Measurements from ENCODE around the gene PRKN. TPM values are rescaled to one million over a fixed set of nuclear protein-coding genes. Genes with fewer than 3 reads are reported as not detected.

Gene PRKN
- total RNA-seq, 4 donors from 2014 or later: 4.4 to 669 (median 10.5) TPM

DNA sequence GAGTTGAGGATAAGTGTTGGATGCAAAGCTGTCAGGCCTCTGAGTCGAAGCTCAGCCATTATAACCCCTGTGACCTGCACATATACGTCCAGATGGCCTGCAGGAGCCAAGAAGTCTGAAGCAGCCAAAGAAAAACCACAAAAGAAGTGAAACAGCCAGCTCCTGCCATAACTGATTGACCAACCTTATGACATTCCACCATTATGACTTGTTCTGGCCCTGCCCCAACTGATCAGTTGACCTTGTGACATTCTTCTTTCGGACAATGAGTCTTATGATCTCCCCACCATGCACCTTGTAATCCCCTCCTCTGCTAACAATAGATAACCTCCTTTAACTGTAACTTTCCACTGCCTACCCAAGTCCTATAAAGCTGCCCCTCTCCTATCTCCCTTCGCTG is 1320.0 kb downstream of the PRKN start:
- no peak for DNase-seq
- Histone ChIP-seq H3K36me3 (no peaks in the 10 kb centered on the region), H3K9me3 (peaks cover 0 to 5% (median 0%) of the 10 kb centered on the region in 4 donors), H3K27ac (no peak overlapping the region), H3K27me3 (no peaks in the 10 kb centered on the region), H3K4me1 (no peaks in the 10 kb centered on the region), H3K4me3 (no peak overlapping the region)
- TF ChIP-seq POLR2A (IDR thresholded peaks at IDR 0.05): no peak

DNA sequence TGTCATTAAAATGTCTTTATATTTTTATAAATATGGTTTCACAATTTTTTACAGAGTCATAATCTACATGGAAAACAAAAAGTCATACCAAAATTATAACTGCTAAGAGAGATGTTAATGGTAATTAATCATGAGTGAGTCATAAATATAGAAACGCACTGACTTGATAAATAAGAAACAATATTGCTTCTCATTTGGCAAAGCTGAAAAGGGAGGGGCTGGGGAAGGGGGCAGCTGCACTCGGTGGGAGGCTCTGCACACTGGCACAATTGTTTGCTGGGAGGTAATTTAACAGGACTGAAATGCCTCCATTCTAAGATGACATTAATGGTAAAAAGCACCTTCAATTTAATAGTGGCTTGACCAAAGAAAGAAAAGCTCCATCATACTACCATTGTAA is 1320.5 kb downstream of the PRKN start:
- no peak for DNase-seq
- H3K27me3 ChIP-seq: no peaks in the 10 kb centered on the region
- no peak overlapping the region for H3K27ac ChIP-seq
- H3K36me3 ChIP-seq: no peaks in the 10 kb centered on the region
- no peak overlapping the region for H3K4me3 ChIP-seq
- no peak for TF ChIP-seq POLR2A (IDR thresholded peaks at IDR 0.05)
- TF ChIP-seq, protein P1, sequence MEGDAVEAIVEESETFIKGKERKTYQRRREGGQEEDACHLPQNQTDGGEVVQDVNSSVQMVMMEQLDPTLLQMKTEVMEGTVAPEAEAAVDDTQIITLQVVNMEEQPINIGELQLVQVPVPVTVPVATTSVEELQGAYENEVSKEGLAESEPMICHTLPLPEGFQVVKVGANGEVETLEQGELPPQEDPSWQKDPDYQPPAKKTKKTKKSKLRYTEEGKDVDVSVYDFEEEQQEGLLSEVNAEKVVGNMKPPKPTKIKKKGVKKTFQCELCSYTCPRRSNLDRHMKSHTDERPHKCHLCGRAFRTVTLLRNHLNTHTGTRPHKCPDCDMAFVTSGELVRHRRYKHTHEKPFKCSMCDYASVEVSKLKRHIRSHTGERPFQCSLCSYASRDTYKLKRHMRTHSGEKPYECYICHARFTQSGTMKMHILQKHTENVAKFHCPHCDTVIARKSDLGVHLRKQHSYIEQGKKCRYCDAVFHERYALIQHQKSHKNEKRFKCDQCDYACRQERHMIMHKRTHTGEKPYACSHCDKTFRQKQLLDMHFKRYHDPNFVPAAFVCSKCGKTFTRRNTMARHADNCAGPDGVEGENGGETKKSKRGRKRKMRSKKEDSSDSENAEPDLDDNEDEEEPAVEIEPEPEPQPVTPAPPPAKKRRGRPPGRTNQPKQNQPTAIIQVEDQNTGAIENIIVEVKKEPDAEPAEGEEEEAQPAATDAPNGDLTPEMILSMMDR (IDR thresholded peaks at IDR 0.05): no peak
- H3K9me3 ChIP-seq: peaks cover 0 to 5% (median 0%) of the 10 kb centered on the region in 4 donors
- H3K4me1 ChIP-seq: no peaks in the 10 kb centered on the region

DNA sequence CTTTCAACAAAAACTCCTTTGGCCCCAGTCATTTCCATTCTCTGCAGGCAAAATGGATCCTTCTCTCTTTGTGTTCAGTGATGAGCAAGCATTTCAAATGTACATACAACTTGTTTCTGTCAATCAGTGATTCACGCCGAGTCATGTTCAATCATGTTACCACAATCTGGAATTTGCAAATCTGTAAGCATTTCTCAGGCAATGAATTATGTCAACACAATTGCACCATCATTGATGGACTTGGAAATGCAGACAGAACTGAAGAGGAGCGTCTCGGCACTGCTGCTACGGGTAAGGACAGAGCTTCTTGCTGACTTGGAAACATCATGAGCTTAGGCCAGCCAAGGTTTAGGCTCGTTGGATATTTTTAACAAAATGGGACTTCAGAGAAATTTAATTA is 1320.9 kb downstream of the PRKN start:
- Histone ChIP-seq H3K27me3 (no peaks in the 10 kb centered on the region), H3K4me3 (no peak overlapping the region), H3K36me3 (no peaks in the 10 kb centered on the region), H3K9me3 (peaks cover 0 to 5% (median 0%) of the 10 kb centered on the region in 4 donors), H3K27ac (no peak overlapping the region), H3K4me1 (no peaks in the 10 kb centered on the region)
- no peak for DNase-seq
- TF ChIP-seq, protein P1 (IDR thresholded peaks at IDR 0.05): no peak
- TF ChIP-seq POLR2A (IDR thresholded peaks at IDR 0.05): no peak

DNA sequence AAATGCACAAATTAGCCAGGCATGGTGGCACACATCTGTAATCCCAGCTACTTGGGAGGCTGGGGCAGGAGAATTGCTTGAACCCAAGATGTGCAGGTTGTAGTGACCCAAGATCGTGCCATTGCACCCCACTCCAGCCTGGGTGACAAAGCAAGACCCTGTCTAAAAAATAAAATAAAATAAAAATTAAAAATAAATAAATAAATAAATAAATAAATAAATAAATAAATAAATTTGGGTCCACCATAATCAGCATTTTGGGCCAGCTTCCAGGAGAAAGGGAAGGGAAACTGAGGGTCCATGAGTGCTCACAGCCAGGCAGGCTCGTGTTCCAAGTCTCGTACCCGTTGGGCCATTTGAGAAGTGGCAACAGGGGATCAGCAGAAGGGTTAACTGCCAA is 1322.1 kb downstream of the PRKN start:
- Histone ChIP-seq H3K9me3 (peaks cover 0 to 5% (median 0%) of the 10 kb centered on the region in 4 donors), H3K27ac (no peak overlapping the region), H3K27me3 (no peaks in the 10 kb centered on the region), H3K36me3 (no peaks in the 10 kb centered on the region), H3K4me1 (no peaks in the 10 kb centered on the region), H3K4me3 (no peak overlapping the region)
- TF ChIP-seq POLR2A (IDR thresholded peaks at IDR 0.05): no peak
- TF ChIP-seq, protein P1 (IDR thresholded peaks at IDR 0.05): no peak
- no peak for DNase-seq

DNA sequence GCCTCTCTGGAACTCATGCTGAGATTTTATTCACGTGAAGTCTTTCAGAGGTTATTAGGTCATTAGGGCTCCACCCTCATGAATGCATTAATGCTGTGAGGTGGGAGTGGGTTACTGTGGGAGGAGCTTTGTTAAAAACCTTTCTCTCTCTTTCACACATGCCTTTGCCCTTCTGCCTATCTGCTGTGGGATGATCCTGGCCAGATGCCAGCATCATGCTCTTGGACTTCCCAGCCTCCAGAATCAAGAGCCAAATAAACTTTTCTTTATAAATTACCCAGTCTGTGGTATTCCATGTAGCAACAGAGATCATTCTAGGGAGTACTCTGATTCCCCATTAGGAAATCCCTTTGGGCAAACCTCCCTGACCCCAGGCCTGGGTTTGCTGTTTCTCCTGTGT is 1323.8 kb downstream of the PRKN start:
- Histone ChIP-seq H3K36me3 (no peaks in the 10 kb centered on the region), H3K27ac (no peak overlapping the region), H3K9me3 (peaks cover 0 to 5% (median 0%) of the 10 kb centered on the region in 4 donors), H3K4me1 (no peaks in the 10 kb centered on the region), H3K4me3 (no peak overlapping the region), H3K27me3 (no peaks in the 10 kb centered on the region)
- no peak for DNase-seq
- TF ChIP-seq, protein P1 (IDR thresholded peaks at IDR 0.05): no peak
- TF ChIP-seq POLR2A (IDR thresholded peaks at IDR 0.05): no peak

DNA sequence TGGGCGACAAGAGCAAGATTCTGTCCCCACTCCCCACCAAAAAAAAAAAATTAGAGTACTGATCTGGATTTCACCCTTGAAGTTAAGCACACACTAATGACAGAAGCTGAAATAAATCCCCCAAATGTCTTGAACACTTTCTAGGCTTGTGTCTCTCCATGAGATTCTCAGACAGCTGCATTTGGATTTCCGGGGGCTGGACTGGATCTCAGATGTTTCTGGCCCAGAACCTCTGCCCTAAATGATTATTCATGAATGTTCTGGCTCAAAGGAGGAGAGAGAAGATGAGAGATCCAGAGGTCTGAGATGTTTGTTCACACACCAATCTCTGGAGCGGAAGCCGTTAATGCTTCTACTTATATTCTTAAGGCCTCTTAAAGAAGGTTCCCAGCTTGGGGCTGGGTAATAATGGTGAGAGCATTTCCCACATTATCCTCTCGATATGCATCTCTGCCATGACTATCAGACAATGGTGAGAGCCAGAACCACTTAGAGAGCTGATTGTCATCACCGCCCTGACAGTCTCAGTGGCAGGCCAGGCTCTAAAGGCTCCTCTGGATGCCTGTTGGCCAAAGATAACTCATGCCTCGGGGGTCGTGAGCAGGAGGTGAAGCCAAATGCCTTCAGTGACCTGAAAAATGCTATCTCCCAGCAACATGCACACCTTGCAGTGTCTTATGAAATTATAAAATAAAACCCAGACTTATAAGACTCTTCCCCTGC is 1325.8 kb downstream of the PRKN start:
- H3K4me3 ChIP-seq: no peak overlapping the region

More for the DNA sequence above, 1325.8 kb downstream of the PRKN start:
- Histone ChIP-seq H3K4me1 (no peaks in the 10 kb centered on the region), H3K9me3 (peaks cover 0 to 5% (median 0%) of the 10 kb centered on the region in 4 donors), H3K27ac (no peak overlapping the region), H3K36me3 (no peaks in the 10 kb centered on the region), H3K27me3 (no peaks in the 10 kb centered on the region)
- TF ChIP-seq, protein P1 (IDR thresholded peaks at IDR 0.05): no peak
- TF ChIP-seq POLR2A (IDR thresholded peaks at IDR 0.05): no peak
- no peak for DNase-seq
